Measurements from ENCODE around the gene SLC25A48. TPM values are rescaled to one million over a fixed set of nuclear protein-coding genes. Genes with fewer than 3 reads are reported as not detected.

SLC25A48 gene
- total and polyA plus RNA-seq, 3 donors from 2014 or later, result 0.71 to 1.8 (median 1.4) TPM

GRCh38 chr5:135828782-135829127 is 5.7 kb upstream of the SLC25A48 start:
- Histone ChIP-seq H3K9me3 (no peaks in the 10 kb centered on the region), H3K4me3 (no peak overlapping the region), H3K27me3 (no peaks in the 10 kb centered on the region), H3K36me3 (ENCODE audit: low read depth, missing control alignments) (no peaks in the 10 kb centered on the region), H3K27ac (no peak overlapping the region), H3K4me1 (no peaks in the 10 kb centered on the region)
- WGBS, 2 donors, result 79 to 81% methylated on average over 2 of the region's 2 CpGs
- no peak for DNase-seq
- TF ChIP-seq POLR2A (IDR thresholded peaks at IDR 0.05) (no peak), CTCF (IDR thresholded peaks at IDR 0.05) (no peak)
- intact Hi-C loops (cut with DNase I; ENCODE audit: low total_unique reads), result no loop called here

GRCh38 chr5:135829179-135829578 is 5.3 kb upstream of the SLC25A48 start:
- Histone ChIP-seq H3K4me1 (peaks cover under 1% of the 10 kb centered on the region), H3K36me3 (ENCODE audit: low read depth, missing control alignments) (no peaks in the 10 kb centered on the region), H3K9me3 (no peaks in the 10 kb centered on the region), H3K27me3 (no peaks in the 10 kb centered on the region), H3K4me3 (no peak overlapping the region), H3K27ac (no peak overlapping the region)
- WGBS, 2 donors, result 71 to 77% methylated on average over 7 of the region's 7 CpGs
- no peak for DNase-seq
- intact Hi-C loops (cut with DNase I; ENCODE audit: low total_unique reads), result no loop called here
- TF ChIP-seq POLR2A (IDR thresholded peaks at IDR 0.05), result no peak
- TF ChIP-seq CTCF (IDR thresholded peaks at IDR 0.05), result no peak

- no peak overlapping the region for H3K4me3 ChIP-seq
- no peak overlapping the region for H3K27ac ChIP-seq
- peaks cover 6% of the 10 kb centered on the region for H3K4me1 ChIP-seq
- DNase-seq, result peak; percentile 88
- H3K27me3 ChIP-seq, result no peaks in the 10 kb centered on the region
- no peaks in the 10 kb centered on the region for H3K36me3 ChIP-seq (ENCODE audit: low read depth, missing control alignments)
- 26 to 27% methylated on average over 14 to 19 of the region's 19 CpGs for WGBS, 2 donors
- no peaks in the 10 kb centered on the region for H3K9me3 ChIP-seq
- intact Hi-C loops (cut with DNase I; ENCODE audit: low total_unique reads), result no loop called here
- TF ChIP-seq POLR2A (IDR thresholded peaks at IDR 0.05), result no peak
- TF ChIP-seq CTCF (IDR thresholded peaks at IDR 0.05), result peak; percentile 41 to 70 (median 66)
These were observed 4.6 kb upstream of the SLC25A48 start for GRCh38 chr5:135829681-135830383.

GRCh38 chr5:135830384-135830700 is 4.1 kb upstream of the SLC25A48 start:
- 39 to 44% methylated on average over 3 of the region's 3 CpGs for WGBS, 2 donors

More at GRCh38 chr5:135830384-135830700, 4.1 kb upstream of the SLC25A48 start:
- H3K4me3 ChIP-seq, result no peak overlapping the region
- intact Hi-C loops (cut with DNase I; ENCODE audit: low total_unique reads), result no loop called here
- H3K27ac ChIP-seq, result no peak overlapping the region
- DNase-seq, result no peak
- H3K9me3 ChIP-seq, result no peaks in the 10 kb centered on the region
- H3K4me1 ChIP-seq, result peaks cover 9% of the 10 kb centered on the region
- H3K27me3 ChIP-seq, result no peaks in the 10 kb centered on the region
- H3K36me3 ChIP-seq (ENCODE audit: low read depth, missing control alignments), result no peaks in the 10 kb centered on the region
- no peak for TF ChIP-seq POLR2A (IDR thresholded peaks at IDR 0.05)
- peak in 1 of 3 experiments; percentile 1 for TF ChIP-seq CTCF (IDR thresholded peaks at IDR 0.05)
